ENCODE data around the gene ACTN4.

GRCh38 chr19:38702278-38702677 lies 54.8 kb downstream of the ACTN4 start:
- TF ChIP-seq CTCF (IDR thresholded peaks at IDR 0.05) (no peak), POLR2A (IDR thresholded peaks at IDR 0.05) (no peak)
